HT1080 (cell line): Measurements from ENCODE around the gene CSTF1. TPM values are rescaled to one million over a fixed set of nuclear protein-coding genes. Genes with fewer than 3 reads are reported as not detected.
"Not testable (repeated sequence)": the region's sequence is repeated elsewhere in the genome, so short reads cannot be mapped to it uniquely, and the experiment has no call there.

Source experiments
- DNase-seq: peaks from one replicate; pipeline ENCODE4 v3.0.0-alpha.2; 2015; ENCODE audit warnings: low read depth
- total RNA-seq: library from RNA; depleted of rRNA; stranded (reverse); fragments of >200 nt; shearing (Covaris generic); gene quantifications from 2 replicates; pipeline ENCODE4 v1.2.3, GENCODE V29; 2014

The CSTF1 gene
- total RNA-seq, 1 experiment from 2014 or later = 79.0 TPM

DNA sequence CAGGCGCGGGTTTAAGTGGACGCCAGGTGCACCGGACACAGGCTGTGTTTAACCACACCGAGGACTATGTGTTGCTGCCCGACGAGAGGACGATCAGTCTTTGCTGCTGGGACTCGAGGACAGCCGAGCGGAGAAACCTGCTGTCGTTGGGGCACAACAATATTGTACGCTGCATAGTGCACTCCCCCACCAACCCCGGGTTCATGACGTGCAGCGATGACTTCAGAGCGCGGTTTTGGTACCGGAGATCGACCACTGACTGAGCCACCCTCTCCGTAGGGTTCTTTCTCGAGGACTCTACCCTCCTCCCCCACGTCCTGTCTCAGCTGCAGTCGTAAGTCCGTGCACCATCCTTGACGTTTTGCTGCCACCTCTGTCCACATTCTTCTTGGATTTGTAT, 11.0 kb downstream of the CSTF1 start:
- no peak for DNase-seq

- not testable (repeated sequence) for DNase-seq
Observed at GRCh38 chr20:56405356-56405755, 12.9 kb downstream of the CSTF1 start.

DNA sequence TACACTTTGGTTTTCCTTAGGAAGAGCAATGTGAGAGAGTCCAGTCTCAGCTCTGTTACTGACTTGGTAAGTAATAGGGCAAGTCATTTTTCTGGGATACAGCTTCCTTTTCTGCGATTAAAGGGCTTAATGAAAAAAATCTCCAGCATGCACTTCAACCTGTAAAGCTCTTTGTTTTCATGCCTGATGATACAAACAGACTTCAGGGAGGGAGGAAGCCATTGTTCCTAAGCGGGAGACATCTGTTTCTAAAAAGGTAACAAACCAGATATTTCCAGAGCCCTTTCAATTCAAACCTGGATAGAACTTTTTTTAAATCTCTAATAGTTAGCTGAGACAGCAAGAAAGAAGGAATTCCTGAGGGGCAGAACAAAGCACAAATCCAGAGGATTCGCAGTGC, 14.5 kb downstream of the CSTF1 start:
- no peak for DNase-seq

DNA sequence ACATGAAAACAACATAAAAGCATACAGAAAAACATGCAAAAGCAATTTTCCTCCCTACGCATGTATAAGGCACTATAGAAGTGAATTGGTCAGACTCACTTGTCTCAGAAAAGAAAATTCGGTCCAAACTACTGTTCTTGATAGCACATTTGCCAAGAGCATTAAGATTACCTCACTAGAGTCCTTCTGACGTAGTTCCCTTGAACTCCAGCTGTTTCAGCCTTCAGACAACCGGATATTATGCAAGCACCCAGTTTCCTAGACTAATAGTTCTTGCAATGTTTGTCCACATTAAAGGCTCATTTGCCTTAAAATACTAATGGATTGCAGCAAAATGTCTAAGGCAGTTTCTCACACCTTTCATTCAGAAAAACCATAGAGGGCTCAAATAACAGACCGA, 17.1 kb downstream of the CSTF1 start:
- no peak for DNase-seq

DNA sequence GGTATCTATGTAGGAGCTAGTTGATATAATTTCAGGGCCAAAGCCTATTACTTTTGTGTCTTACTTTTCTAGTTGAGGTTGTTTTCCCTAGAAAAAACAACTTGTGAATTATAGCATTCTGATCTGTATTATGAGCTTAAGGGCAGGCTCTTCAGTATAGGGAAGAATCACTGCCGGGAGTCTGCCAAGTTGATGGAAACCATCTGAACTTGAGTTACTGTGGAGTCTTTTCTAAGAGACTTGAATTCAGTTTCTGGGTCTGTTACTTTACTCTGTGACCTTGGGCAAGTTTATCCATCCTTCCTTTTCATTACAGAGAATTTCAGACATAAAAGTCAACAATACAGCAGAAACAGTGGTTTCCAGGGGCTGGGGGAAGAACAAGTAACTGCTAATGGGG, 17.5 kb downstream of the CSTF1 start:
- DNase-seq = no peak

GRCh38 chr20:56411287-56411686, 18.8 kb downstream of the CSTF1 start:
- DNase-seq = not testable (repeated sequence)

DNA sequence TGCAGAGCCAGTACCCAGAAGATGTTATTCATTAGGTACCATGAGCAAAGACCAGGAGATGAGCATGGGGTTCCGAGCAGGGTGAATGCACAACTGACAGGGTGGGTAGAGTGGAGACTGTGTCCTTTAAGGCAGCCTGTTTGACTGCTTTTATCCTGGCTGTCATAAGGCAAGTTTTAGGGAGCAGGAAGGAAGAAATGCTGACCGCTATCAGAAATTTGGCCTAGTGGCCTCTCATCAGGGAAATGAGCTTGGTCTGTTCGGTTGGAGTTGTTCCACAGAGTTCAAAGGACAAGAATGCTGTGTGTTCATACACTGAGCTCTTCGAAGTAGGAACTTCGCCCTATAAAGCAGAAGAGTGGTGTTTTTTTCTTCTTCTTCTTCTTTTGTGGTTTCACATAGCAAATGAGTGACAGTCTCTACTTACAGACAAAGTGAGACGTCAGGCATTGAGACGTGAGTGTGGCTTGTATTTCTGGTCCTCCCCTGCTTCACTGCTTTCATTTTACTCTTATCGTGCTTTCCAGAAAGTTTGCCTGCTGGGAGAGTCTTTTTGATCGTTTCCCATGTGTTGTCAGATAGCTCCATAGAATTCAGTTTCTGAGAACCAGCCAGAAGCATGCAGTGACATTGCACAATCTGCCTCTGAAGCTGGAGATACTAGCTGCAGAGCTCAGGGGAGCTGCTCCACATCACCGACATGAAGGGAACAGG, 19.5 kb downstream of the CSTF1 start, which contains the start of gene CASS4:
Gene CASS4, plus strand, starts transcription at position 502 of the 714 bp plus-strand sequence. Its CDS starts 199 bp downstream, at position 701.
- DNase-seq = no peak

GRCh38 chr20:56412473-56412790, 20.0 kb downstream of the CSTF1 start:
- DNase-seq = no peak

DNA sequence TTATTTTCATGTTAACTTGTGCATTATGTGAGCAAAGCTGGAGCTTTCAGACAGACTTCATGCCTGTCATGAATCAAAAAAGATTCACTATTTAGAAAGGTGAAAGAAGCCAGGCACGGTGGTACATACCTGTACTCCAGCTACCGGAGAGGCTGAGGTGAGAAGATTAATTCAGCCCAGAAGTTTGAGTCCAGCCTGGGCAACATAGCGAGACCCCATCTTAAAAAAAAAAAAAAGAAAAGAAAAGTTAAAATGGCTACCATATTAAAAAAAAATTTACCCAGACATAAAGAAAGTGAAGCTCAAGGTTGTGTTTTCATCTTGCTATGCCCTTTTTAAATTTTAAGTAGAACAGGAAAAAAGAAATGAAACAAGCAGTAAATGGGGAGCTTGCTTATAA, 20.5 kb downstream of the CSTF1 start:
- DNase-seq = no peak

DNA sequence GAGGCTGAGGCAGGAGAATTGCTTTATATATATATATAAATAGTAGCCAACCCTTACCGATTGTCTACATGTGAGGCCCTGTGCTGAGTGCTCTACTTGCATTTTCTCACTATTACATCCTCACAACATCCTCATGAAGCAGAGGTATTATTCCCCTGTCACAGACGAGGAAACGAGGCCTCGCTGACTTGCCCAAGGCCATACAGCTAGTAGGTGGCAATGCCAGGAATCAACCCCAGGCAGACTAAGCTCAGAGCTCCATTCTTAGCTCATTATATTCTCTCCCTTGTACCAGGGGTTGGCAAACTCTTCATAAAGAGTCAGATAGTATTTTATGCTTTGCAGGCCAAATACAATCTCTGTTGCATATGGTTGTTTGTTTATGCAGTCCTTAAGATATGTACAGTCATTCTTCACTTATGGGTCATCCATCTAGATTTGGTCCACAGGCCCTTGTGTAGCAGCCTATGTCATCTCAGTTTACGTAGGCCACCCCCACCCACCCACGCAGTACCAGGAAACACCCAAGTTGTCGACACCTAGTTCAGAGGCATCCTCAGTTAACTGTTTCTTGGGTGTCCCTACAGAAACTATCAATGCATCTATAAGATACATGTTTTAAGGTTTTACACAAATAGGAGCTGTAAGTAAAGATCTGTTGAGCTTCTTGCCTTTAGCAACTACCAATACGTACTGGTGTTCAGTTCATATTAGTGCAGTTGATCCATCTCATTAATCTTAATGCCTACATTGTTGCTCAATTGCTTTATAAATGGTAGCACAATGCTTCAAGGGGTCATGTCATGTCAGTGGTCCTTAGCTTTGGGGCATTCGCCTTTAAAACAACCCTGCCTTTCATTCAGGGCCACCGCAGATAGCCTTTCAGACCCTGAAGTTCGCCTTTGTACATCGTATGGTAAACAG, 22.7 kb downstream of the CSTF1 start:
- DNase-seq = no peak

- no peak for DNase-seq
Observed at GRCh38 chr20:56417402-56417801, 25.0 kb downstream of the CSTF1 start.

DNA sequence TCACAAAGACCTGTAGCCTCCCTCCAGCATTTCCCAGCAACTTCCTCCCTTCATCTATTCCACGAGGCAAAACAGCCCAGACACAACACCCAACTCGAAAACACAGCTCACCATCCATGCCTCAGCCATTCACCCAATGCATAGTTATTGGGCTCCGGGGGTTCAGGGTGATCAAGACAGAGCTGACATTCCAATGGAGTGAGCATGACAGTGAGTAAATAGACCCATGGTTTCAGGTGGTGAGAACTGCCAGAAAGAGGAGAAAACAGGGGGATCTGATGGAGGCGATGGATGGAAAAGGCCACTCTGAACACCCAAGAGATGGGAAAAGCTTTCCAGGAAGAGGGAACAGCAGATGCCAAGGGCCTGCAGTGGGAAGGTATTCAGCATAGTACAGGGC, 25.5 kb downstream of the CSTF1 start:
- peak; percentile 22 for DNase-seq

DNA sequence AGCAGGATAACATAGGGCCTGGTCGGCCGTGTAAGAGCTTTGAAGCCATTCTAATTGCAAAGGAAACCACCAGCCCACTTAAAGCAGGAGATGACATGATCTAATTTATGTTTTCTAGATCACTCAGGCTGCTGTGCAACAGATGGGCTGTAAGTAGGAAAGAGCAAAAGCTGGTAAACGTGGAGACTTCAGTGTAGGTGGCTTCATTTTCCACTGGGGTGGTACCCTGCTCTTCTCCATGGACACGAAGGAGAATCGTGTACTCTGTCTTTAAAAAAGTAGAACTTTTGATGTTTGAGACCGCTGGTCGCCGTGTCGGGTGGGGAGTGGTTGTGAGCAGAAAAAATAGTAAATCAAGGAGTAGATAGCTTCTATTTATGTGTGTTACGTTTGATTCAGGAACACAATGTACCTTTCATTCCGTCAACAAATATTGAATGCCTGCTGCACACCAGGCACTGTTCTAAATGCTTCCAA, 26.0 kb downstream of the CSTF1 start:
- no peak for DNase-seq

- no peak for DNase-seq
Observed at GRCh38 chr20:56420028-56420427, 27.6 kb downstream of the CSTF1 start.

GRCh38 chr20:56420940-56421688, 28.7 kb downstream of the CSTF1 start:
- no peak for DNase-seq

DNA sequence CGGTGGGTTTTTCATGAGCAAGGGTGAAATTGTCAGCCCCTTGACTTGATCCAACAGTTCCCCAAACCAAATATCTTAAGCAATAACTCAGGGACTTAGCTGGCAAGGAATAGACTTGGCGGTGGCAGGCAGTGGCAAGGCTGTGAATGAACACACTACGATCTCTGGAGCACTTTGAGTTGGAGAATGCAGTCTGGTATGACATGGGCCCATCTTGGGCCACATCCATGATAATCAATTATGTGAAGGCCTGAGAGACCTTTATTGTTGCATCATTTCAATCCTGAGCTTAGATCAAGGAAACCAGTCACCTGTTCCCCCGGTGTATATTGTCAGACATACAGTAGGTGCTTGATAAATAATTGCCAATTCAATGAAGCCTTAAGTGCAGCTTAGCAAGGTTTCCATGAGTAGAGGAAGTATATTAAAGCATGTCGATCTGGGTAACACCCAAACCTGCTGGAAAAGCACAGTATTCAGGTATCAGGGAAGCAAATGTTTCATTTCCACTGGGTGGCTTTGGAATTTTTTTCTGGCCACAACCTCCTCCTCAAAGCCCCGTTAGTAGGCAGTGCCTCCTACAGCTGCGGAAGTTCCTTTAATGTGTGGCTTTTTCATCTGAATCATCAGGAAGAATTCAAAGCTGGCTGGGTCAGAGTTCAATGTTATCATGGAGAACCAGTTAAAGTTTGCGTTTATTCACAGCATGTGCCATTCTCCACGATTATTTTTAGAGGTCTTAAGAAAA, 29.8 kb downstream of the CSTF1 start:
- DNase-seq = peak; percentile 84

DNA sequence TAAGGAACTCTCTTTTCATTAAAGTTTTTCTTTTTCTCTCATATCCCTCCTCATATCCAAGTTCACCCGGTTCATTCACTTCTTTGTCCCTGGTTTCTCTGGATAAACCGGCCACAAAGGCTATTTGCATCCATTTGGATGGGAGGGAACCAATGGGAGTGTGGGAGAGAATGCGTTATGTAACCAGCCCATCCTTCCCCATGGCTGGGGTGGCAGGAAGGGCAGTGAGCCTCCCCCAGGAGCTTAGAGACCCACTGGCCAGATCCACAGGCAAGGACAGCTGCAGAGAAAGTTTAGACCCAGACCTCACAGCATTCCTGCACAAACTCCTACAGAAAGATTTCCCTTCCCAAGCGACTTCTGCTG, 30.4 kb downstream of the CSTF1 start:
- no peak for DNase-seq

- no peak for DNase-seq
Observed at GRCh38 chr20:56423211-56423610, 30.8 kb downstream of the CSTF1 start.

DNA sequence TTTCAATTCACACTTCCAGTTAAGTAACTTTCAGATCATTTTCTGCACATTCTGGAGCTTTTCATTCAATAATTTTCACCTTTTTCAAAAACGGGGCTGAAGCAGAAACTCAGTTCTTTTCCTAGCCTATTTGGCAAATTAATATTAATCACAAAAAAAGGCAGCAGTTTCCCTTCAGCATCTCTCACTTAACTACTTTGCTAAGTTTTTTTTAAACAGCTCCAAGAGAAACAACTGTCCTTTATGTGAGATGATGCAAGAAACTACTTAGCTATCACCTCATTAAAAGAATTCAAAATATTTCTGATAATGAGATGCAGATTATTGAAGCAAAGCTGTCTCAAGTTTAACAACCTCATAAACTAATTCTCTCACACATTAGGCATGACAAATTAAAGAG, 31.4 kb downstream of the CSTF1 start:
- no peak for DNase-seq

DNA sequence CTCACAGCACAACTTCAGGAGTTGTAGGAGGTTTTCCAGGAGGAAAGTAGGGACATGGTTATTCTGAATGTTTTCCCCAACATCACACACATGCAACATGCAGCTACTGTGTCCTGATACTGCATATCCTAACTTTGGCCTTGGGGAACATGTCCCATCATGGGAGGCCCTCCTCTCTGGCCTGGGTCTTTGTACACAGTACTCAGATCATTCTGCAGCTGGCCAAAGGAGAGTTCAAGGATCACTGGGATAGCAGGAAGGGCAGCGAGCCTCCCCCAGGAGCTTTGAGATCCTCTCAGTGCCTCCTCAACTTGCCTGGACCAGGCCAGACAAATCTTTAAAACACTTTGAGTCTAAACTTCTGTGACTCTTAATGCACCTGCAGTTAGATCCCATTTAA, 32.5 kb downstream of the CSTF1 start:
- no peak for DNase-seq

GRCh38 chr20:56426026-56426425, 33.6 kb downstream of the CSTF1 start:
- DNase-seq = no peak
